Measurements from ENCODE around the gene ELMOD3. TPM values are rescaled to one million over a fixed set of nuclear protein-coding genes. Genes with fewer than 3 reads are reported as not detected.
A peak's percentile ranks its signal among the peaks of the same experiment; 100 is the strongest.

The ELMOD3 gene
- total RNA-seq, 4 donors from 2014 or later: 12.8 to 45.3 (median 21.0) TPM

DNA sequence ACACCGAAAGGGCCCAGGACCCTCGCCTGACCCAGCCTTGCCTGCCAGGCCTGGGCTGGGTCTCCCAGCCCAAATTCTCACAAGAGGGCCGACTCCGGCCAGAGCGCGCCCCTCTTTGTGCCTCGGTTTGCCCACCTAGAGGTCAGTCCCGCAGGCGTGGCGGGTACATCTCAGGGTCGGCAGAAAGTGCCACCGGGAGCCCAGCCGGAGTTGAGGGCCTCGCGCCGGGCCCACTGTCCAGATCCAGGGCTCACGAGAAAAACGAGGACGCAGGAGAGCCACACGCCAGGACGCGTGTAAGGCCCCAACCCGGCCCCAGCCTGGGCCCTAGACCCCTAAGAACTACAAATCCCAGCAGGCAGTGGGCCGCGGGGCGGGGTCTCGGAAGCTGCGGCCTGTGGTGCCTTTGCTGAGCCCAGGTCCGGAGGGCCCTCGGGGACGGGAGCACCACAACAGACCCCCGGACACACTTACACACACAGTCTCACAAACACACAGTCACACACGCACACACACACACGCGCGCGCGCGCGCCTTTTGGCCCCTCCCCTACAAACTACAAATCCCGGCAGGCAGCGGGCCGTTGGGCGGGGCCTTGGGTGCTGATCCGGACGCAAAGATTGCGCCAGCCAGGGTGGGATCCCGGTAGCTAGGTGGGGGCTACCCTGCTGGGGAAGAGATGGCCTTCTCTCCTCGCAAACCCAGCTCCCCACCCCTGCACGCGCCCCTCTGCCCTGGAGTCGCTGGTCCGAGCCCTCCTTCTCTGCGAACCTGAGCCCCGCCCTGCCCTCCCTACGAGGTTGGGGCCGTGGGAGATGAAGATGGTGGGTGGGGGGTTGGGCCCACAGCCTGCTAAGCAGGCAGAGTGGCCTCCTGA, 63.8 kb downstream of the ELMOD3 start, which contains the start of gene SH2D6:
Gene SH2D6 (plus strand): TSS at position 583 of the 877 bp plus-strand sequence. CDS start 10,752 bp downstream, outside the sequence.
- TF ChIP-seq, protein P1, sequence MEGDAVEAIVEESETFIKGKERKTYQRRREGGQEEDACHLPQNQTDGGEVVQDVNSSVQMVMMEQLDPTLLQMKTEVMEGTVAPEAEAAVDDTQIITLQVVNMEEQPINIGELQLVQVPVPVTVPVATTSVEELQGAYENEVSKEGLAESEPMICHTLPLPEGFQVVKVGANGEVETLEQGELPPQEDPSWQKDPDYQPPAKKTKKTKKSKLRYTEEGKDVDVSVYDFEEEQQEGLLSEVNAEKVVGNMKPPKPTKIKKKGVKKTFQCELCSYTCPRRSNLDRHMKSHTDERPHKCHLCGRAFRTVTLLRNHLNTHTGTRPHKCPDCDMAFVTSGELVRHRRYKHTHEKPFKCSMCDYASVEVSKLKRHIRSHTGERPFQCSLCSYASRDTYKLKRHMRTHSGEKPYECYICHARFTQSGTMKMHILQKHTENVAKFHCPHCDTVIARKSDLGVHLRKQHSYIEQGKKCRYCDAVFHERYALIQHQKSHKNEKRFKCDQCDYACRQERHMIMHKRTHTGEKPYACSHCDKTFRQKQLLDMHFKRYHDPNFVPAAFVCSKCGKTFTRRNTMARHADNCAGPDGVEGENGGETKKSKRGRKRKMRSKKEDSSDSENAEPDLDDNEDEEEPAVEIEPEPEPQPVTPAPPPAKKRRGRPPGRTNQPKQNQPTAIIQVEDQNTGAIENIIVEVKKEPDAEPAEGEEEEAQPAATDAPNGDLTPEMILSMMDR (IDR thresholded peaks at IDR 0.05): peak in 1 of 4 experiments; percentile 5
- peak; percentile 59 to 81 for TF ChIP-seq POLR2A (IDR thresholded peaks at IDR 0.05)
- peak; percentile 85 to 86 for DNase-seq
- no peaks in the 10 kb centered on the region for H3K36me3 ChIP-seq
- no peaks in the 10 kb centered on the region for H3K27me3 ChIP-seq
- intact Hi-C loops (cut with DNase I; ENCODE audit: low total_unique reads): no loop called here
- peak within 1 kb of the TSS; percentile 96 to 98 for H3K27ac ChIP-seq
- H3K4me3 ChIP-seq: peak within 1 kb of the TSS; percentile 68 to 89
- H3K9me3 ChIP-seq: no peaks in the 10 kb centered on the region
- peaks cover 0 to 8% of the 10 kb centered on the region in 2 donors for H3K4me1 ChIP-seq

DNA sequence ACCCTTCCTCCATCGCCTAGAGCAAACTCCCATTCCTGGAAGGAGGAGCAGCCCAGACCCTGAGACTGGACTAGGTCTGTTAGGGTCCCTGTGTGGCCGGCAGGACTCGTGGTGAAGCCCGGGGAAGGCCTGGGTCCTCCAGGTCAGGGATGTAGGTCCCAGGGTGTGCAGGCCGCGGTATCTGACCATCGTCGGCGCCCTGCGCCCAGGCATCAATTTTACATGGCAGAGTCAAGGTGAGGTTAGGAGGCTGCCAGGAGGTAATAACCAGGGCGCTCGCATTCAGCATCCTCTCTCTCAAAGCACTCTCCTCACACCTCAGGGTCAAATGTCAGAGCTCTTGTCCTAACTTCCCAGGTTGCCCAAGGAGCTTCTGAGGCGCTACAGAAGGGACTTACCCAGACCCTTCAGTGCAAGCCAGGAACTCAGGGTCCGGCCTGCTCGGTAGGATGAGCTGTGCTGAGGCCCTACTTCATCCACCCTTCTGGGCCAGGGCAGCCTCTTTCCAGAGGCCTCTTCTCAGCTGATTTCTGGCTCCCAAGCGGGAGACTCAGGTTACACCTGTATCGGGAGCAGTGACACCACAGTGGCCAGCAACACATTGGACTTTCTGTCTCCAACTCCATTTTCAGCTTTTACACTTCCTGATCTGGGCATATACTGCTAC, 64.6 kb downstream of the ELMOD3 start:
- peaks cover 0 to 8% of the 10 kb centered on the region in 2 donors for H3K4me1 ChIP-seq
- no peaks in the 10 kb centered on the region for H3K9me3 ChIP-seq
- intact Hi-C loops (cut with DNase I; ENCODE audit: low total_unique reads): no loop called here
- TF ChIP-seq, protein P1 (IDR thresholded peaks at IDR 0.05): no peak
- no peak for TF ChIP-seq POLR2A (IDR thresholded peaks at IDR 0.05)
- peak overlapping the region; percentile 68 to 89 for H3K4me3 ChIP-seq
- no peak for DNase-seq
- H3K27ac ChIP-seq: peak overlapping the region; percentile 96 to 98
- H3K27me3 ChIP-seq: no peaks in the 10 kb centered on the region
- no peaks in the 10 kb centered on the region for H3K36me3 ChIP-seq

DNA sequence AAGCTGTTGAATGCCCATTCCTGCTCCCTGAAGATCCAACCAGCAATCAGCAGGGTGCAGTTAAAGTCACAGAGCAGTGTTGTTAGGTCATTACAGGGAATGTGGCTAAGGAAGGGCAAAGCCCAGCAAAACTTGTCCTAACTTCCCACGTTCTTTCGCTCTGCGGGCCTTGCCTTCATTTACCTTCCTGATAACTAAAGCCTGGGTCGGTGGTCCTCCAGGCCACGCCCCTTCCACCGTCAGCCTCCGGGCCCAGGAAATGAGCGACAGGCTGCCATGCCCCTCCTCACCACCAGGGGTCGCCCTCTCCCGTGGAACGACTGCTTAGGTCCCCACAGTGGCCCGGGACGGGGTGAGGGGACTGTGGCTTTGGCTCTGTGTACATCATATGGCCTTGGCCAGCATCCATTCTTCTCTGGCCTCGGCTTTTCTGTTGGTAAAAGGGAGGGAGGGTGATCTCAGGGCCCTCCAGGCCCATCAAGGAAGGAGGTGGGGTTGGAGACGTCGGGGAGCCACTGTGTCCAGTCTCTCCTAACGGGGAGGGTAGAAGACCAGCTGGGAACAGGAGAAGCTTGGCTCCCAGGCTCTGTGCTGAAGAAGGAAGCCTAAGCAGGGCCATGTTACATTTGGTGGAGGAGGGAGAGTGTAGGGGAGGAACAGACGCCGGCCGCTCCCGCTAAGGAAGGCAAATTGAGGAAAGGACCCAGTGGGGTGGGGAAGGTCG, 66.1 kb downstream of the ELMOD3 start:
- Histone ChIP-seq H3K4me3 (no peak overlapping the region), H3K4me1 (peaks cover 0 to 8% of the 10 kb centered on the region in 2 donors), H3K36me3 (no peaks in the 10 kb centered on the region), H3K27me3 (no peaks in the 10 kb centered on the region), H3K27ac (peak overlapping the region; percentile 65 to 77), H3K9me3 (no peaks in the 10 kb centered on the region)
- peak in 1 of 2 donors; percentile 26 for TF ChIP-seq POLR2A (IDR thresholded peaks at IDR 0.05)
- TF ChIP-seq, protein P1 (IDR thresholded peaks at IDR 0.05): peak; percentile 100
- intact Hi-C loops (cut with DNase I; ENCODE audit: low total_unique reads): loop anchor here (2.0 kb wide), 1 partner anchor 132 kb away; no protein-coding TSS in a partner anchor
- DNase-seq: peak; percentile 85 to 89

DNA sequence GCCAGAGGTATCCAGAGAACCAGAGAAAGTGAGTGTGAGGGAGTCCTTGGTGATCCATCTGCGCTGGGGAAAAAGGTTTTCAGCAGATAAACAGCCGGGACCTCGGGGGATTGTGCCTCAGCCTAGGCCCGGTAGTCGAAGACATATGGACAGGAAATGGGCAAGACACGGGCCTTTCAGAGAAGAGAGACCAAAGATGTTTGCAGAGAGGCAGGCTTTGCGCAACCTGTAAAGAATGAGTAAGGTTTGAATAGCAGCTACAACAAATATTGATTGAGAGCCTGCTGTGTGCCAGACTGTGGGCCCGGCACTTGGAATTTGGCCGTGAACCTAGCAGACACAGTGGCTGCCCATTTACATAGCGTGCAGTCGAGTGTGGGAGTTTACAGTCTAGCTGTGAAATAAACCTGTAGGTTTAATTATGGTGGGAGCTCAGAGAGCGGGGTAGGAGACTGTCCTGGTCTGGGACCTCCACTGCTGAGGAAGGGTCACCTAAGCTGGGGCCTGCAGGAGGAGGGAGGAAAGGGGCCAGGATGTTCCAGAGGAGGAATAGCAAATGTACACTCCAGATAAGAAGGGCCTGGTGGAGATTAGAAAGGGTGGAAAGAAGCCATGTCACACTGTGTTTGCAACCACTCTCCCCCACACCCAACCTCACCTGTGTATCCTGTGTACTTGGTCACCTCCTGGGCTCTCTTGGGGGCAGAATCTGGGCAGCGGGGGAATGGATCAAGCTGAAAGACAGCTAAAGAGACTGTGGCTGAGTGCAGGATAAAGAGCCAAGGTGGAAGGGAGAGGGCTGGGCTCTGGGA, 66.9 kb downstream of the ELMOD3 start:
- H3K27ac ChIP-seq: peak overlapping the region; percentile 65 to 77
- no peaks in the 10 kb centered on the region for H3K36me3 ChIP-seq
- no peak overlapping the region for H3K4me3 ChIP-seq

More for the DNA sequence above, 66.9 kb downstream of the ELMOD3 start:
- DNase-seq: no peak
- Histone ChIP-seq H3K27me3 (no peaks in the 10 kb centered on the region), H3K9me3 (no peaks in the 10 kb centered on the region), H3K4me1 (peaks cover 0 to 8% of the 10 kb centered on the region in 2 donors)
- intact Hi-C loops (cut with DNase I; ENCODE audit: low total_unique reads): loop anchor here (2.0 kb wide), 1 partner anchor 131 kb away; no protein-coding TSS in a partner anchor
- TF ChIP-seq POLR2A (IDR thresholded peaks at IDR 0.05): no peak
- TF ChIP-seq, protein P1 (IDR thresholded peaks at IDR 0.05): no peak
